SH-SY5Y (cell line): ENCODE results near the gene ZFR.

Source experiments
- GATA2 ChIP-seq: IDR thresholded peaks from 2 replicates; pipeline ENCODE4 v1.6.1; 2011; ENCODE audit warnings: mild to moderate bottlenecking, low read depth, low read length
- GATA3 ChIP-seq: IDR thresholded peaks from 2 replicates; pipeline ENCODE4 v1.6.1; 2011; ENCODE audit warnings: low read depth, mild to moderate bottlenecking, low read length, moderate library complexity

DNA sequence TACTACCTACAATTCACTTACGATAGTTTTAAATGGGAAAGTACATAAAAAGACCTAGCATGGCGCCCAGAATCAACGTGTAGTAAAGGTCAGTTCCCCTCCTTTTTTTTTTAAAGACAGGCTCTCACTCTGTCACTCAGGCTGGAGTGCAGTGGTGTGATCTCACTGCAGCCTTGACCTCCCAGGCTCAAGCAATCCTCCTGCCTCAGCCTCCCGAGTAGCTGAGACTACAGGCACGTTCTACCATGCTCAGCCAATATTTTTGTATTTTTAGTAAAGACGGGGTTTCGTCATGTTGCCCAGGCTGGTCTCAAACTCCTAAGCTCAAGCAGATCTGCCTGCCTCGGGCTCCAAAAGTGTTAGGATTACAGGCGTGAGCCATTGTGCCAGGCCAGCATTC lies 91.1 kb downstream of the ZFR start:
- TF ChIP-seq GATA2 (no peak), GATA3 (no peak)
